Endothelial cell of umbilical vein (primary cell): Measurements from ENCODE around the gene RETREG2. TPM values are rescaled to one million over a fixed set of nuclear protein-coding genes. Genes with fewer than 3 reads are reported as not detected.

Source experiments
- BruUV-seq: library from RNA; stranded (reverse); fragments of 400-500 nt; replicated peaks from 2 replicates; lab custom pipeline; 2021; lab: Mats Ljungman, UMichigan
- CTCF ChIA-PET: fragments of 300-600, 350-600 bp; sonication (Branson Sonifier 250); formaldehyde crosslinking; loops from one replicate; lab custom pipeline; 2021; ENCODE audit warnings: antibody characterized with exemption, inconsistent platforms; lab: Charles Lee
- POLR2A ChIA-PET: fragments of 300-600, 350-600 bp; sonication (Branson Sonifier 250); formaldehyde crosslinking; loops from one replicate; lab custom pipeline; 2021; ENCODE audit warnings: antibody characterized with exemption, inconsistent platforms; lab: Charles Lee
- DNase-seq: peaks from one replicate; pipeline ENCODE4 v3.0.0-alpha.2; 2011; ENCODE audit warnings: low read depth, low spot score
- FAIRE-seq: peaks from 2 replicates; lab custom pipeline; 2011; peaks lifted over from hg19 to GRCh38; lab: Jason Lieb, UNC
- H2AFZ ChIP-seq: 2 replicates; pipeline ENCODE4 v1.6.0; 2012; ENCODE audit warnings: low read depth, low read length, control low read depth, inconsistent platforms
- H3K27ac ChIP-seq: 2 replicates; pipeline ENCODE4 v1.5.1; 2011; ENCODE audit warnings: low read depth, mild to moderate bottlenecking, control low read depth, low read length, moderate library complexity; ENCODE audit not compliant: insufficient read depth
- H3K27me3 ChIP-seq, 2 experiments: 2 replicates each; pipeline versions ENCODE4 v1.6.0 to v1.6.1; 2011; ENCODE audit warnings: low read length in 2 of 2, mixed read lengths in 1 of 2; ENCODE audit not compliant: control insufficient read depth in 2 of 2, insufficient read depth in 2 of 2
- H3K36me3 ChIP-seq, 2 experiments: 2 replicates in 1 of 2; 3 replicates in 1 of 2; pipeline ENCODE4 v1.5.1; 2011; ENCODE audit warnings: low read length in 2 of 2, mild to moderate bottlenecking in 1 of 2, moderate library complexity in 1 of 2; ENCODE audit not compliant: control insufficient read depth in 2 of 2, insufficient read depth in 2 of 2; ENCODE audit errors: extremely low read depth in 1 of 2
- H3K4me1 ChIP-seq: 3 replicates; pipeline ENCODE4 v1.5.1; 2011; ENCODE audit warnings: mild to moderate bottlenecking, low read length; ENCODE audit not compliant: control insufficient read depth, insufficient read depth; ENCODE audit errors: extremely low read depth
- H3K4me2 ChIP-seq: 2 replicates; pipeline ENCODE4 v1.6.1; 2011; ENCODE audit warnings: low read length, control low read depth, mixed read lengths; ENCODE audit not compliant: insufficient read depth
- H3K4me3 ChIP-seq, 3 experiments: fragments of 200-600 bp in 1 of 3; sonication (generic), shearing (Covaris generic) in 1 of 3; replicated peaks in 1 of 3; 2 replicates each; pipeline ENCODE4 v1.5.1; 2011 to 2016; ENCODE audit warnings: control low read depth in 3 of 3, low read length in 3 of 3, mild to moderate bottlenecking in 2 of 3, inconsistent platforms in 1 of 3, low read depth in 1 of 3, moderate library complexity in 1 of 3; ENCODE audit not compliant: insufficient read depth in 1 of 3
- H3K79me2 ChIP-seq: 2 replicates; pipeline ENCODE4 v1.6.0; 2012; ENCODE audit warnings: low read length, inconsistent platforms; ENCODE audit not compliant: control insufficient read depth, insufficient read depth
- H3K9ac ChIP-seq: replicated peaks from 2 replicates; pipeline ENCODE3; 2011; ENCODE audit warnings: low read length, control low read depth; ENCODE audit not compliant: insufficient read depth; ENCODE audit errors: extremely low read depth
- H3K9me1 ChIP-seq: replicated peaks from 3 replicates; pipeline ENCODE4 v1.6.0; 2011; ENCODE audit warnings: mild to moderate bottlenecking, low read length; ENCODE audit not compliant: control insufficient read depth, insufficient read depth; ENCODE audit errors: extremely low read depth
- H3K9me3 ChIP-seq: replicated peaks from 2 replicates; pipeline ENCODE4 v1.5.1; 2012; ENCODE audit warnings: low read length, inconsistent platforms; ENCODE audit not compliant: control insufficient read depth, insufficient read depth
- H4K20me1 ChIP-seq: replicated peaks from 2 replicates; pipeline ENCODE3; 2011; ENCODE audit warnings: mild to moderate bottlenecking, low read length; ENCODE audit not compliant: control insufficient read depth, insufficient read depth; ENCODE audit errors: extremely low read depth
- MAX ChIP-seq: IDR thresholded peaks from 2 replicates; pipeline ENCODE4 v1.6.1; 2011; ENCODE audit not compliant: insufficient read depth, insufficient read length
- dilution Hi-C: fragments of 300-500 bp; cut with MboI; formaldehyde crosslinking; loops from one replicate; pipeline ENCODE4 v1.15.0; 2019; ENCODE audit warnings: low sequenced_read_pairs; ENCODE audit not compliant: extremely low pct_ligation_motif_present
- intact Hi-C: fragments of 100-400 bp; cut with micrococcal nuclease; formaldehyde crosslinking; loops from one replicate; pipeline ENCODE4 v1.10.0; 2022
- polyA plus RNA-seq, 4 experiments: library from polyadenylated mRNA; depleted of rRNA in 3 of 4; stranded (reverse) in 3 of 4; unstranded in 1 of 4; fragments of >200 nt; gene quantifications; 2 replicates each; pipeline versions ENCODE4 v1.2.1 to v1.2.3, GENCODE V29; 2011 to 2012; ENCODE audit warnings: missing spikeins in 1 of 4
- total RNA-seq: library from RNA; stranded (reverse); gene quantifications from 2 replicates; pipeline ENCODE4 v1.2.3, GENCODE V29; 2021
- TF ChIP-seq, protein P1 (sequence below), 2 donors: IDR thresholded peaks; 1 replicate in 1 of 2; 2 replicates in 1 of 2; pipeline ENCODE4 v1.5.1; 2011; ENCODE audit warnings: low read length in 2 of 2, mild to moderate bottlenecking in 2 of 2, moderate library complexity in 2 of 2, control low read depth in 1 of 2, inconsistent platforms in 1 of 2, low read depth in 1 of 2; ENCODE audit not compliant: insufficient read depth in 1 of 2; ENCODE audit errors: extremely low read depth in 1 of 2

Gene RETREG2
- total and polyA plus RNA-seq, 2 donors (not counting 3 experiments of a cell fraction or from before 2014, with no cell fraction given), result 59.5 to 76.1 TPM

DNA sequence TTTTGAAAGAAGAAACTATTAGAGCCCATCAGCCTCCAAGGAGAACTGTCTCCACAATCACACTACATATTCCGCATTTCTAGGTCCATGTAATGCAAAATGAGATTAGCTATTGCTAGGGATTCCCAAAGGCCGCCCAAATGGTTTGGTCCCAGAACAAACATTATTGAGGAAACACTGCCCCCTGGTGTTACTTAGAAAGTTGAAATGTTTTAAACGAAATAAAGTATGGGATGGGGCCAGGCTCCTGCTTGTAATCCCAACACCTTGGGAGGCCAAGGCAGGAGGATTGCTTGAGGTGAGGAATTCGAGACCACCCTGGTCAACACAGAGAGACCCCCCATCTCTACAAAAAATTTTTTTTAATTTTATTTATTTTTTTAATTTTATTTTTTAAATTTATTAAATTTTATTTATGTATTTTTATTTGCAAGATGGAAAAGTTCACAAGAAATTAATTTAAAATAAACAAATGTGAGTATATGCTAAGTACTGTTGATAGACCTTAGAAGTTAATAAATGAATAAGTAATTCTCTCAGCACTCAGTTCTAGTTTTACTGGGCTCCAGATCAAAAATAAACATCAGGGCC lies 22.9 kb upstream of the RETREG2 start:
- no TSS peak for BruUV-seq

More for the DNA sequence above, 22.9 kb upstream of the RETREG2 start:
- POLR2A ChIA-PET, result no interaction called here
- no peaks in the 10 kb centered on the region for H3K9me3 ChIP-seq
- H3K79me2 ChIP-seq, result no peaks in the 10 kb centered on the region
- no peak overlapping the region for H3K9ac ChIP-seq
- FAIRE-seq (peak; percentile 73), DNase-seq (peak; percentile 61)
- H3K27ac ChIP-seq, result no peak overlapping the region
- H3K27me3 ChIP-seq, result no peaks in the 10 kb centered on the region
- H3K4me2 ChIP-seq, result no peak overlapping the region
- dilution Hi-C loops, result no loop called here
- no peak overlapping the region for H2AFZ ChIP-seq
- no peaks in the 10 kb centered on the region for H3K9me1 ChIP-seq
- CTCF ChIA-PET, result interaction anchor here (0.6 to 12.9 kb wide), 66 partner anchors 9 to 343 kb away, joined by 3 to 418 read pairs (median 5); partner anchors contain the start of genes CFAP65, CNPPD1, CRYBA2 and DNAJB2
- no peaks in the 10 kb centered on the region for H4K20me1 ChIP-seq
- intact Hi-C loops, result loop anchor here (1.0 to 10.0 kb wide), 5 partner anchors 97 to 303 kb away; no protein-coding TSS in a partner anchor
- H3K4me1 ChIP-seq, result peaks cover 6% of the 10 kb centered on the region
- no peak overlapping the region for H3K4me3 ChIP-seq
- peaks cover 2 to 3% of the 10 kb centered on the region in 2 experiments for H3K36me3 ChIP-seq
- TF ChIP-seq, protein P1, sequence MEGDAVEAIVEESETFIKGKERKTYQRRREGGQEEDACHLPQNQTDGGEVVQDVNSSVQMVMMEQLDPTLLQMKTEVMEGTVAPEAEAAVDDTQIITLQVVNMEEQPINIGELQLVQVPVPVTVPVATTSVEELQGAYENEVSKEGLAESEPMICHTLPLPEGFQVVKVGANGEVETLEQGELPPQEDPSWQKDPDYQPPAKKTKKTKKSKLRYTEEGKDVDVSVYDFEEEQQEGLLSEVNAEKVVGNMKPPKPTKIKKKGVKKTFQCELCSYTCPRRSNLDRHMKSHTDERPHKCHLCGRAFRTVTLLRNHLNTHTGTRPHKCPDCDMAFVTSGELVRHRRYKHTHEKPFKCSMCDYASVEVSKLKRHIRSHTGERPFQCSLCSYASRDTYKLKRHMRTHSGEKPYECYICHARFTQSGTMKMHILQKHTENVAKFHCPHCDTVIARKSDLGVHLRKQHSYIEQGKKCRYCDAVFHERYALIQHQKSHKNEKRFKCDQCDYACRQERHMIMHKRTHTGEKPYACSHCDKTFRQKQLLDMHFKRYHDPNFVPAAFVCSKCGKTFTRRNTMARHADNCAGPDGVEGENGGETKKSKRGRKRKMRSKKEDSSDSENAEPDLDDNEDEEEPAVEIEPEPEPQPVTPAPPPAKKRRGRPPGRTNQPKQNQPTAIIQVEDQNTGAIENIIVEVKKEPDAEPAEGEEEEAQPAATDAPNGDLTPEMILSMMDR (IDR thresholded peaks at IDR 0.05; ENCODE audit: extremely low read depth in 1 of 2, insufficient read depth in 1 of 2, low read depth in 1 of 2, low read length in 2 of 2), result peak; percentile 28 to 36
- no peak for TF ChIP-seq MAX
